Neural progenitor cell (in vitro differentiated cells): ENCODE data around the gene FBF1. TPM values are rescaled to one million over a fixed set of nuclear protein-coding genes. Genes with fewer than 3 reads are reported as not detected.

Experiments
- DNase-seq: peaks from one replicate; pipeline ENCODE4 v3.0.0-alpha.2; 2016; ENCODE audit warnings: low spot score
- H2AFZ ChIP-seq: fragments of 200-600 bp; sonication (generic); replicated peaks from 2 replicates; pipeline ENCODE4 v1.6.1; 2016; ENCODE audit warnings: antibody characterized with exemption
- H3F3A ChIP-seq: fragments of 200-600 bp; sonication (generic); 2 replicates; pipeline ENCODE4 v1.6.1; 2016; ENCODE audit warnings: antibody characterized with exemption, low read depth
- H3K27ac ChIP-seq: fragments of 200-600 bp; sonication (generic); 2 replicates; pipeline ENCODE4 v1.5.1; 2016; ENCODE audit warnings: mild to moderate bottlenecking
- H3K27me3 ChIP-seq: fragments of 200-600 bp; sonication (generic); 2 replicates; pipeline ENCODE4 v1.6.1; 2016; ENCODE audit warnings: mild to moderate bottlenecking, moderate library complexity
- H3K36me3 ChIP-seq: fragments of 200-600 bp; sonication (generic); 2 replicates; pipeline ENCODE4 v1.5.1; 2016
- H3K4me1 ChIP-seq: fragments of 200-600 bp; sonication (generic); 2 replicates; pipeline ENCODE4 v1.6.1; 2016; ENCODE audit warnings: mixed run types
- H3K4me2 ChIP-seq: fragments of 200-600 bp; sonication (generic); 2 replicates; pipeline ENCODE4 v1.6.1; 2016
- H3K4me3 ChIP-seq: fragments of 200-600 bp; sonication (generic); 2 replicates; pipeline ENCODE4 v1.5.1; 2016
- H3K79me2 ChIP-seq: fragments of 200-600 bp; sonication (generic); 2 replicates; pipeline ENCODE4 v1.6.1; 2016; ENCODE audit warnings: low read depth
- H3K9ac ChIP-seq: fragments of 200-600 bp; sonication (generic); 2 replicates; pipeline ENCODE4 v1.6.1; 2016
- H3K9me3 ChIP-seq: fragments of 200-600 bp; sonication (generic); 2 replicates; pipeline ENCODE4 v1.5.1; 2016; ENCODE audit warnings: low read depth
- H4K20me1 ChIP-seq: fragments of 200-600 bp; sonication (generic); 2 replicates; pipeline ENCODE4 v1.6.1; 2016; ENCODE audit warnings: low read depth
- H3K27ac Mint-ChIP-seq: 3 replicates; pipeline ENCODE4 v1.8.0; 2021; ENCODE audit warnings: mixed read lengths
- H3K27me3 Mint-ChIP-seq: 2 replicates; pipeline ENCODE4 v1.8.0; 2022; ENCODE audit warnings: low read depth, mild to moderate bottlenecking, inconsistent platforms, moderate library complexity, mixed read lengths; ENCODE audit not compliant: insufficient read depth
- H3K36me3 Mint-ChIP-seq: 3 replicates; pipeline ENCODE4 v1.8.0; 2021; ENCODE audit warnings: mixed read lengths
- H3K4me1 Mint-ChIP-seq: 3 replicates; pipeline ENCODE4 v1.8.0; 2021; ENCODE audit warnings: mixed read lengths
- H3K4me3 Mint-ChIP-seq: 3 replicates; pipeline ENCODE4 v1.8.0; 2021; ENCODE audit warnings: mild to moderate bottlenecking, moderate library complexity, mixed read lengths
- H3K9me3 Mint-ChIP-seq: 3 replicates; pipeline ENCODE4 v1.8.0; 2020; ENCODE audit warnings: mixed read lengths
- EZH2 ChIP-seq: fragments of 200-600 bp; sonication (generic); IDR thresholded peaks from 2 replicates; pipeline ENCODE4 v1.6.1; 2017; ENCODE audit warnings: antibody characterized with exemption, mild to moderate bottlenecking, moderate library complexity
- EZH2phosphoT487 ChIP-seq: fragments of 200-600 bp; sonication (generic); IDR thresholded peaks from 2 replicates; pipeline ENCODE4 v1.6.1; 2017; ENCODE audit warnings: antibody characterized with exemption
- total RNA-seq: library from RNA; depleted of rRNA; stranded (reverse); fragments of >200 nt; gene quantifications from 2 replicates; pipeline ENCODE4 v1.2.3, GENCODE V29; 2015; ENCODE audit warnings: low replicate concordance
- TF ChIP-seq, protein P1 (sequence below): fragments of 200-600 bp; sonication (generic); IDR thresholded peaks from 2 replicates; pipeline ENCODE4 v1.5.1; 2017; ENCODE audit warnings: antibody characterized with exemption, mild to moderate bottlenecking

The FBF1 gene
- total RNA-seq, 1 donor from 2014 or later: 11.2 TPM

- Histone ChIP-seq H2AFZ (no peak overlapping the region), H3K4me3 (no peak overlapping the region), H3K36me3 (no peaks in the 10 kb centered on the region), H3K4me2 (no peak overlapping the region), H4K20me1 (peaks cover 11% of the 10 kb centered on the region), H3K27me3 (no peaks in the 10 kb centered on the region), H3K79me2 (peaks cover 26% of the 10 kb centered on the region), H3K9me3 (no peaks in the 10 kb centered on the region), H3K4me1 (peaks cover 12% of the 10 kb centered on the region), H3K27ac (no peak overlapping the region), H3F3A (no peaks in the 10 kb centered on the region), H3K9ac (no peak overlapping the region)
- Mint-ChIP-seq H3K4me3 (no peak overlapping the region), H3K27me3 (peaks cover 7% of the 10 kb centered on the region), H3K4me1 (peaks cover 35% of the 10 kb centered on the region), H3K36me3 (peaks cover 8% of the 10 kb centered on the region), H3K27ac (peak overlapping the region; percentile 72), H3K9me3 (no peaks in the 10 kb centered on the region)
- DNase-seq: no peak
- TF ChIP-seq EZH2phosphoT487: no peak
- no peak for TF ChIP-seq EZH2
- TF ChIP-seq, protein P1, sequence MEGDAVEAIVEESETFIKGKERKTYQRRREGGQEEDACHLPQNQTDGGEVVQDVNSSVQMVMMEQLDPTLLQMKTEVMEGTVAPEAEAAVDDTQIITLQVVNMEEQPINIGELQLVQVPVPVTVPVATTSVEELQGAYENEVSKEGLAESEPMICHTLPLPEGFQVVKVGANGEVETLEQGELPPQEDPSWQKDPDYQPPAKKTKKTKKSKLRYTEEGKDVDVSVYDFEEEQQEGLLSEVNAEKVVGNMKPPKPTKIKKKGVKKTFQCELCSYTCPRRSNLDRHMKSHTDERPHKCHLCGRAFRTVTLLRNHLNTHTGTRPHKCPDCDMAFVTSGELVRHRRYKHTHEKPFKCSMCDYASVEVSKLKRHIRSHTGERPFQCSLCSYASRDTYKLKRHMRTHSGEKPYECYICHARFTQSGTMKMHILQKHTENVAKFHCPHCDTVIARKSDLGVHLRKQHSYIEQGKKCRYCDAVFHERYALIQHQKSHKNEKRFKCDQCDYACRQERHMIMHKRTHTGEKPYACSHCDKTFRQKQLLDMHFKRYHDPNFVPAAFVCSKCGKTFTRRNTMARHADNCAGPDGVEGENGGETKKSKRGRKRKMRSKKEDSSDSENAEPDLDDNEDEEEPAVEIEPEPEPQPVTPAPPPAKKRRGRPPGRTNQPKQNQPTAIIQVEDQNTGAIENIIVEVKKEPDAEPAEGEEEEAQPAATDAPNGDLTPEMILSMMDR: no peak
These were observed 49.0 kb downstream of the FBF1 start for GRCh38 chr17:75891605-75892555.

GRCh38 chr17:75891022-75891604 is 49.7 kb downstream of the FBF1 start:
- peaks cover 8% of the 10 kb centered on the region for H3K36me3 Mint-ChIP-seq
- peaks cover 8% of the 10 kb centered on the region for H3K27me3 Mint-ChIP-seq
- H3K4me3 Mint-ChIP-seq: no peak overlapping the region
- no peaks in the 10 kb centered on the region for H3F3A ChIP-seq
- H3K9me3 Mint-ChIP-seq: no peaks in the 10 kb centered on the region
- H2AFZ ChIP-seq: no peak overlapping the region
- no peak overlapping the region for H3K4me2 ChIP-seq
- H4K20me1 ChIP-seq: peaks cover 11% of the 10 kb centered on the region
- TF ChIP-seq EZH2phosphoT487 (no peak), EZH2 (no peak)
- TF ChIP-seq, protein P1: no peak
- H3K4me1 ChIP-seq: peaks cover 12% of the 10 kb centered on the region
- DNase-seq: peak; percentile 25
- no peak overlapping the region for H3K4me3 ChIP-seq
- no peaks in the 10 kb centered on the region for H3K9me3 ChIP-seq
- no peak overlapping the region for H3K9ac ChIP-seq
- peaks cover 35% of the 10 kb centered on the region for H3K4me1 Mint-ChIP-seq
- H3K79me2 ChIP-seq: peaks cover 25% of the 10 kb centered on the region
- H3K27me3 ChIP-seq: no peaks in the 10 kb centered on the region
- H3K27ac Mint-ChIP-seq: peak overlapping the region; percentile 72
- no peak overlapping the region for H3K27ac ChIP-seq
- no peaks in the 10 kb centered on the region for H3K36me3 ChIP-seq

GRCh38 chr17:75889454-75889853 is 51.4 kb downstream of the FBF1 start:
- H3K4me2 ChIP-seq: no peak overlapping the region
- no peaks in the 10 kb centered on the region for H3K9me3 ChIP-seq
- H3K4me1 ChIP-seq: no peaks in the 10 kb centered on the region
- peaks cover 11% of the 10 kb centered on the region for H3K27me3 Mint-ChIP-seq
- H3K9ac ChIP-seq: no peak overlapping the region
- peaks cover 8% of the 10 kb centered on the region for H3K36me3 Mint-ChIP-seq
- no peaks in the 10 kb centered on the region for H3F3A ChIP-seq
- no peak overlapping the region for H3K27ac ChIP-seq
- H3K79me2 ChIP-seq: peaks cover 8% of the 10 kb centered on the region
- H3K36me3 ChIP-seq: no peaks in the 10 kb centered on the region
- H3K9me3 Mint-ChIP-seq: no peaks in the 10 kb centered on the region
- H2AFZ ChIP-seq: no peak overlapping the region
- no peak overlapping the region for H3K27ac Mint-ChIP-seq
- TF ChIP-seq, protein P1: no peak
- TF ChIP-seq EZH2: no peak
- no peak for TF ChIP-seq EZH2phosphoT487
- H3K4me3 Mint-ChIP-seq: no peak overlapping the region
- H3K27me3 ChIP-seq: no peaks in the 10 kb centered on the region
- peaks cover 26% of the 10 kb centered on the region for H3K4me1 Mint-ChIP-seq
- H4K20me1 ChIP-seq: peaks cover 7% of the 10 kb centered on the region
- no peak overlapping the region for H3K4me3 ChIP-seq
- no peak for DNase-seq
